ENCODE data around the gene LHX8.
A peak's percentile ranks its signal among the peaks of the same experiment; 100 is the strongest.

Gene LHX8

DNA sequence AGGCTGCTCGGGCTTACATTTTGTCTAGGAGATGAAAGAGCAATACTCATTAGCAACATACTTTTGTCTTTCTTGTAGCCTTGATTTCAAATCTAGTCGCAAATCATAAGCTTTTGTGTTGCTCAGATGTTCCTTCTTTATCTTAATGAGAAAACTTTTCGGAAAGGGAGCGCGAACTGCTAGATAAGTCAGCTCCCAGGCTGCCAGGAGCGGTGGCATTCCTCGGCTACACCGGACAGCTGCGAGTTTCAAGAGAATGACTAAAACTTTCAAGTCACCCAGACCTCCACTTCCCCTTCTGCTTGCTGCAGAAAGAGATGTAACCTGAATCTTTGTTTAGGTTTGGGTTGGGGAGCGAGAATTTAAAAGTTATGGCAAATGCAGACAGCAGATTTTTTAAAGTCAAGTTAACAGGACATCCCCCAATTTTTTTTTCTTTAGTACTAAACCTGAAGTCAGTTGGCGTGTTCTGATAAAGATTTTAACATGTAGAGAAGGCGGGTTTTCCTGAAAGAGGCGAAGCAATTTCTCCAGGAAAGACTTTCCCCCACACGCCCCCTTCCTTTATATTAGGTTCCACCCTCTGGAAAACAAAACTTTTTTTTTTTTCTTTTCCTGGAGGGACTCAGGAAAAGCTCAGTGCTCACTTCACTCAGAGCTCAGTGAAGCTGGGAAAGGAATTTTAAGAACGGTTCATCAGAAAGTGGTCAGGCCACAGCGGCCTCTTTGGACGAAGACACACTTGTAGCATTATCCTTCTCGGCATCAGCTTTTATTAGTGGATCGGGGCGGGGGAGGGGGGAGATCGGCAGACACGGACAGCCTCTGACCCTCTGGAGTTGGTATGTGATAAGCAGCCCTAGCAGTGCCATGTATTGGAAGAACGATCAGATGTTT lies at the start of gene LHX8:
LHX8 (plus strand) TSS at position 639 of the 897 bp plus-strand sequence. CDS start 2,227 bp downstream, outside the sequence.
- H3K4me3 ChIP-seq (ENCODE audit: low read length), result no peak within 1 kb of the TSS
- TF ChIP-seq, protein P1, sequence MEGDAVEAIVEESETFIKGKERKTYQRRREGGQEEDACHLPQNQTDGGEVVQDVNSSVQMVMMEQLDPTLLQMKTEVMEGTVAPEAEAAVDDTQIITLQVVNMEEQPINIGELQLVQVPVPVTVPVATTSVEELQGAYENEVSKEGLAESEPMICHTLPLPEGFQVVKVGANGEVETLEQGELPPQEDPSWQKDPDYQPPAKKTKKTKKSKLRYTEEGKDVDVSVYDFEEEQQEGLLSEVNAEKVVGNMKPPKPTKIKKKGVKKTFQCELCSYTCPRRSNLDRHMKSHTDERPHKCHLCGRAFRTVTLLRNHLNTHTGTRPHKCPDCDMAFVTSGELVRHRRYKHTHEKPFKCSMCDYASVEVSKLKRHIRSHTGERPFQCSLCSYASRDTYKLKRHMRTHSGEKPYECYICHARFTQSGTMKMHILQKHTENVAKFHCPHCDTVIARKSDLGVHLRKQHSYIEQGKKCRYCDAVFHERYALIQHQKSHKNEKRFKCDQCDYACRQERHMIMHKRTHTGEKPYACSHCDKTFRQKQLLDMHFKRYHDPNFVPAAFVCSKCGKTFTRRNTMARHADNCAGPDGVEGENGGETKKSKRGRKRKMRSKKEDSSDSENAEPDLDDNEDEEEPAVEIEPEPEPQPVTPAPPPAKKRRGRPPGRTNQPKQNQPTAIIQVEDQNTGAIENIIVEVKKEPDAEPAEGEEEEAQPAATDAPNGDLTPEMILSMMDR (IDR thresholded peaks at IDR 0.05; ENCODE audit: insufficient read depth, low read depth, low read length, missing control alignments), result no peak
- no peak for DNase-seq (ENCODE audit: low read depth)

DNA sequence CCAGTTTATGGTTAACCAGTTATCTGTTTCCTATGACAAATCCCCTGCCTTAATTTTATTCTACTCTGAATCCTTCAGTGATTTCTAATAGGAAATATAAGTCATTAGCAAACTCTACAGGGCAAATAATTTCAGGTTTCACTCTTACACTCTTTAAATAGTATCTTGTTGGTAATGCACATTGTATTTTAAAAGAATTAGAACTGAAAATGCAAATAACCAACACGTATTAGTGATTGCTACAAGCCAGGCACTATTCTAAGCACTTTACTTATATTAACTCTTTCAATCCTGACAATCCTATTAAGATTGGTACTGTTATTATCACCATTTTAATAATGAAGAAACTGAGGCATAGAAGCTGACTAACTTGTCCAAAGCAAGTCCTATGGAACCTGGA lies 48.3 kb upstream of the LHX8 start:
- DNase-seq (ENCODE audit: low read depth), result no peak
- TF ChIP-seq, protein P1 (IDR thresholded peaks at IDR 0.05; ENCODE audit: insufficient read depth, low read depth, low read length, missing control alignments), result no peak
- H3K4me3 ChIP-seq (ENCODE audit: low read length), result no peak overlapping the region

DNA sequence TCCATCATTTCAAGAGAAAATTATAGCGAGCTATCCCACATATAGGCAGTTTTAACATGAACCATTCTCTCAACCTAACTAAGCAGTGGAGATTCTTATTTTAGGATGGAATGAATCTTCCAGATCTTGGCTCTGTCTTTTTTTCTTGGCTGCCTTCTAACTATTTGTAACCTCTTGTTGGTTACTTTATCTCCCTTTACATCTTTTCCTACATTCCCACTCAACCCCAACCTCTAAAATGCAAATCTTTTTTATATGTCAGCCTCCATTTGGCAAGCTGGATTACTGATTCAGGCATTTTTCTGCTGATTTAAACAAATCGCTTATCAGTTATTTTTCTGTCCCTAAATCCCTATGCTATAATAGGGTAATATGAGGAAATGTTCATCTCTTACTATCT lies 46.9 kb upstream of the LHX8 start:
- TF ChIP-seq, protein P1 (IDR thresholded peaks at IDR 0.05; ENCODE audit: insufficient read depth, low read depth, low read length, missing control alignments), result no peak
- DNase-seq (ENCODE audit: low read depth), result no peak

DNA sequence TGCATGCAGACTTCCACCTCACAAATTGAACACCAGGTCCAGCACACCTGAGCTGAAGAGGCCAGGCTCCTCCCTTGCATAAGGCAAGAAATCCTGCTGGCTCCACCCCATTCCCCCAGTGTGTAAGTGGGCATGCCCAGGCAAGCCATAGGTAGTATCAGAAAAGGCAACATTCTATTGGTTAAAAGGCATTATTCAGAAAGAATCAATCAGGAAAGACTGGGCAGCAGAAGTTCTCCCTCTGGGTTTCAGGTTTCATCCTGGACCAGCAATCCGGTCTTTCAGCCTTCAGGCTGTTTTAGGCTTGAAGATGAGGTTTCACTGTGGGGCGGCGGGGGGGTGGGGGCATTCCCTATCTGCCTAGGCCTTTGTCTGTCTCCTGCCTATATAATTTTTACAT lies 42.0 kb upstream of the LHX8 start:
- no peak overlapping the region for H3K4me3 ChIP-seq (ENCODE audit: low read length)
- DNase-seq (ENCODE audit: low read depth), result peak; percentile 91

More for the DNA sequence above, 46.9 kb upstream of the LHX8 start:
- H3K4me3 ChIP-seq (ENCODE audit: low read length), result no peak overlapping the region

DNA sequence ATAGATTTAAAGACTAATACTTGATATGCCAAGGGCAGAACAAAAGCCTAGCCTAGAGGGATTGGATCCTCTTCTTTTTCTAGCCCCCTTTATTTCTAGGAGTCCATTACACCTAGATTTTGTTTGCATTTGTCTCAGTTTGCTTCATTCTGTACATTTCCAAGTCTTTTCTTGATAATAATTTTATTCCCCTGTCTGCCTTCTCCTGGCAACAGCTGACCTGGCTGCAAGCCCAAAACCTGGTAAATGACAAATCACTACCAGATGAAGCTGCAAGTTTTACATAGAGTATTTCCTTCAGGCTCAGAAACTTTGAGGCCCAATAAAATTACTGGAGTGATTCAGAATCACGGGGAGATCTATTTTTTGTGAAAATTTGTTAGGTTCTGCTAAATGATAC lies 36.5 kb upstream of the LHX8 start:
- no peak overlapping the region for H3K4me3 ChIP-seq (ENCODE audit: low read length)
- TF ChIP-seq, protein P1 (IDR thresholded peaks at IDR 0.05; ENCODE audit: insufficient read depth, low read depth, low read length, missing control alignments), result no peak
- DNase-seq (ENCODE audit: low read depth), result peak; percentile 52

More for the DNA sequence above, 42.0 kb upstream of the LHX8 start:
- TF ChIP-seq, protein P1 (IDR thresholded peaks at IDR 0.05; ENCODE audit: insufficient read depth, low read depth, low read length, missing control alignments), result no peak

DNA sequence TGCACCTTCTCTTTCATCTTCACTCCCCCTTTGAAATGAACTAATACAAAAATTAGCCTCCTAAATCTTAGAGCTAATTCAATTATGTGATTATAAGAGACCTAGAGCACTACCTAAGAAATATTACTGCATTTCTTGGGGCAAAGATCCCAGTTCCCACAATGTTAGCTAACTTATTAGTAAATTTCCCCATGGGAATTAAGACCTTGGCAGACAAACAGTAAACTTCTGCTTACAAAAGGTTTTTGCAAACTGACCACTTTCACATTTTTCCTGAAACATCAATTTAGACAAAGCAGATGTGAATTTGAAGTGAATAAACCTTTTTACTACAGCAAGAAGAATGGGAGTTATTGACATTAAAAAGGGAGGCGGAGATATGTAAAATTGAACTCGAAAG lies 34.6 kb upstream of the LHX8 start:
- TF ChIP-seq, protein P1 (IDR thresholded peaks at IDR 0.05; ENCODE audit: insufficient read depth, low read depth, low read length, missing control alignments), result no peak
- no peak for DNase-seq (ENCODE audit: low read depth)
- no peak overlapping the region for H3K4me3 ChIP-seq (ENCODE audit: low read length)
